Body of pancreas (tissue), 4 donors: Measurements from ENCODE around the gene GSDME.

Experiments used
- CTCF ChIP-seq, 7 experiments: fragments of 450-650 bp in 4 of 7; fragments of 200-600 bp in 3 of 7; sonication (generic) in 3 of 7; IDR thresholded peaks; one replicate each; pipeline ENCODE4 v1.5.1; 2016 to 2019; ENCODE audit warnings: antibody characterized with exemption in 7 of 7
- POLR2A ChIP-seq, 3 donors: fragments of 450-650 bp; IDR thresholded peaks; one replicate each; pipeline ENCODE4 v1.6.1; 2016; ENCODE audit warnings: antibody characterized with exemption in 3 of 3, mild to moderate bottlenecking in 2 of 3

GRCh38 chr7:24723178-24723530 is 34.1 kb downstream of the GSDME start:
- TF ChIP-seq CTCF (IDR thresholded peaks at IDR 0.05) (no peak), POLR2A (IDR thresholded peaks at IDR 0.05) (no peak)
